Loucy (cell line): ENCODE results near the gene THEM5.

Experiments
- CTCF ChIP-seq: fragments of 200-600 bp; sonication (generic); conservative IDR thresholded peaks from 2 replicates; pipeline ENCODE4 v1.5.1; 2014; ENCODE audit warnings: mild to moderate bottlenecking, antibody characterized with exemption, low read length
- EZH2phosphoT487 ChIP-seq: fragments of 200-600 bp; IDR thresholded peaks from 2 replicates; pipeline ENCODE4 v1.6.1; 2018; ENCODE audit warnings: antibody characterized with exemption, mild to moderate bottlenecking, moderate library complexity, borderline replicate concordance

GRCh38 chr1:151852733-151853132, 779 bp downstream of the THEM5 start:
- TF ChIP-seq CTCF: no peak
- TF ChIP-seq EZH2phosphoT487: no peak
